Spleen (tissue), 7 donors: ENCODE data around the gene PTCH1.

Source experiments
- POLR2AphosphoS5 ChIP-seq, 3 donors: sonication (generic); formaldehyde crosslinking; IDR thresholded peaks; one replicate each; pipeline ENCODE4 v1.5.1; 2017; ENCODE audit warnings: antibody characterized with exemption in 3 of 3
- TF ChIP-seq, protein P1 (sequence below), 11 experiments: fragments of 200-600 bp in 7 of 11; fragments of 450-650 bp in 4 of 11; sonication (generic) in 4 of 11; IDR thresholded peaks in 8 of 11; conservative IDR thresholded peaks in 3 of 11; 1 replicate in 7 of 11; 2 replicates in 4 of 11; pipeline versions ENCODE4 v1.4.0 to v1.8.0; 2016 to 2021; ENCODE audit warnings: antibody characterized with exemption in 11 of 11, inconsistent platforms in 4 of 11, mild to moderate bottlenecking in 1 of 11
- donor health status: DM: no; HTN: no; CAD: no; lungs with moderate emphysema.
- donor health status: DM: no; HTN: no; CAD: no.
- donor health status: DM: no; HTN: no; CAD: no.

DNA sequence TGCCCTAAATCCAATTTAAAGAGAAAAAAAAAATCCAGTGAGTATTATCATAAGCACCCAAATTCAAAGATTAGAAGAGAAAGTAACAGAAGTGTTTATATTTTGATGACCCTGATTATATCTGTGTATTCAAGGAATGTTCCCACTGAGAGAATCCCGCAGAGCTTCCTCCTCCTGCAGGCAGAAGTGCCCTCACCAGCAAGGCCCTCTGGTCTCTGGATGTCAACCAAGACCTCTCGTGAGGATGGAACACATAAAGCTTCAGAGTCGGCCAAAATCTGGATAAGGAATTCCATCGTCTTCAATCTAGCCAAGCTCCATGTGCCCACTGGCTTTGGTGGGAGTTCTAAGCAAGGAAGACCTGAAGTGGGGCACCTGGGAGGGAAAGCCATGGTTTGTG is 18.1 kb downstream of the PTCH1 start:
- TF ChIP-seq, protein P1, sequence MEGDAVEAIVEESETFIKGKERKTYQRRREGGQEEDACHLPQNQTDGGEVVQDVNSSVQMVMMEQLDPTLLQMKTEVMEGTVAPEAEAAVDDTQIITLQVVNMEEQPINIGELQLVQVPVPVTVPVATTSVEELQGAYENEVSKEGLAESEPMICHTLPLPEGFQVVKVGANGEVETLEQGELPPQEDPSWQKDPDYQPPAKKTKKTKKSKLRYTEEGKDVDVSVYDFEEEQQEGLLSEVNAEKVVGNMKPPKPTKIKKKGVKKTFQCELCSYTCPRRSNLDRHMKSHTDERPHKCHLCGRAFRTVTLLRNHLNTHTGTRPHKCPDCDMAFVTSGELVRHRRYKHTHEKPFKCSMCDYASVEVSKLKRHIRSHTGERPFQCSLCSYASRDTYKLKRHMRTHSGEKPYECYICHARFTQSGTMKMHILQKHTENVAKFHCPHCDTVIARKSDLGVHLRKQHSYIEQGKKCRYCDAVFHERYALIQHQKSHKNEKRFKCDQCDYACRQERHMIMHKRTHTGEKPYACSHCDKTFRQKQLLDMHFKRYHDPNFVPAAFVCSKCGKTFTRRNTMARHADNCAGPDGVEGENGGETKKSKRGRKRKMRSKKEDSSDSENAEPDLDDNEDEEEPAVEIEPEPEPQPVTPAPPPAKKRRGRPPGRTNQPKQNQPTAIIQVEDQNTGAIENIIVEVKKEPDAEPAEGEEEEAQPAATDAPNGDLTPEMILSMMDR (IDR thresholded peaks at IDR 0.05 in 8 of 11, conservative IDR thresholded peaks at IDR 0.05 in 3 of 11) = no peak
- TF ChIP-seq POLR2AphosphoS5 (IDR thresholded peaks at IDR 0.05) = no peak
